ENCODE measurements around the gene OR2H2.

DNA sequence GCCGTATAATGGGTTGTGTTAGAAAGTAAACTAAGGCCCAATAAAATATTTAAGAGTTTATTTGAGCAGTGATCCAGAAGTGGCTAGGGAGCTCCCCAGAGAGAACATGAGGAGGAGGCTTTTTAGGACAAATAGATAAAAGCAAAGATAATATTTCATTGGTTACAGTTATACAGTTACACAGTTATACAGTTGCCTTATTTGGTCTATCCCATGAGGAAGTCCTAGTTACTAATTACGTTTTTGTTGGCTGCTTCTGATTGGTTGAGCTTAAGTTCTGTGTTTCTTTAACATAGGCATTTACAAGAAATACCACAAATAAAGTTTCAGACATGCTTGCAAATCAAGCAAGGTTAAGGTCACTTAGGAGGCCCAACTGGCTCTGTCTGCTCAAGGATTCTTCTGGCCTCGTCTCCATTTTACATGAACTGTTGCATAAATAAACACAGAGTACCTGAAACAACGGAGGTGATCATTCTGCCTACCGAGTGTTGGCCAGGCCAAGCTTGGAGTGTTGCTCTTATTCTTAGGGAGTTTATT, 32.3 kb upstream of the OR2H2 start:
- TF ChIP-seq, protein P1, sequence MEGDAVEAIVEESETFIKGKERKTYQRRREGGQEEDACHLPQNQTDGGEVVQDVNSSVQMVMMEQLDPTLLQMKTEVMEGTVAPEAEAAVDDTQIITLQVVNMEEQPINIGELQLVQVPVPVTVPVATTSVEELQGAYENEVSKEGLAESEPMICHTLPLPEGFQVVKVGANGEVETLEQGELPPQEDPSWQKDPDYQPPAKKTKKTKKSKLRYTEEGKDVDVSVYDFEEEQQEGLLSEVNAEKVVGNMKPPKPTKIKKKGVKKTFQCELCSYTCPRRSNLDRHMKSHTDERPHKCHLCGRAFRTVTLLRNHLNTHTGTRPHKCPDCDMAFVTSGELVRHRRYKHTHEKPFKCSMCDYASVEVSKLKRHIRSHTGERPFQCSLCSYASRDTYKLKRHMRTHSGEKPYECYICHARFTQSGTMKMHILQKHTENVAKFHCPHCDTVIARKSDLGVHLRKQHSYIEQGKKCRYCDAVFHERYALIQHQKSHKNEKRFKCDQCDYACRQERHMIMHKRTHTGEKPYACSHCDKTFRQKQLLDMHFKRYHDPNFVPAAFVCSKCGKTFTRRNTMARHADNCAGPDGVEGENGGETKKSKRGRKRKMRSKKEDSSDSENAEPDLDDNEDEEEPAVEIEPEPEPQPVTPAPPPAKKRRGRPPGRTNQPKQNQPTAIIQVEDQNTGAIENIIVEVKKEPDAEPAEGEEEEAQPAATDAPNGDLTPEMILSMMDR (IDR thresholded peaks at IDR 0.05; ENCODE audit: low read depth, low read length, poor library complexity, severe bottlenecking), result no peak
- no peak for TF ChIP-seq EZH2phosphoT487 (IDR thresholded peaks at IDR 0.05; ENCODE audit: borderline replicate concordance, low read length)
